ENCODE results near the gene GLTP. TPM values are rescaled to one million over a fixed set of nuclear protein-coding genes. Genes with fewer than 3 reads are reported as not detected.

Gene GLTP
- total RNA-seq, 4 donors from 2014 or later = 207 to 654 (median 526) TPM

GRCh38 chr12:109831365-109831764, 49.0 kb downstream of the GLTP start:
- Histone ChIP-seq H3K9me3 (no peaks in the 10 kb centered on the region), H3K4me3 (no peak overlapping the region), H3K4me1 (peaks cover 36% of the 10 kb centered on the region), H3K27me3 (no peaks in the 10 kb centered on the region), H3K36me3 (no peaks in the 10 kb centered on the region), H3K27ac (no peak overlapping the region)
- DNase-seq (ENCODE audit: low spot score in 2 of 2) = no peak
- TF ChIP-seq POLR2A (IDR thresholded peaks at IDR 0.05) = no peak
- no peak for TF ChIP-seq POLR2AphosphoS5 (IDR thresholded peaks at IDR 0.05)
- no peak for TF ChIP-seq CTCF (IDR thresholded peaks at IDR 0.05)
- no peak for TF ChIP-seq EP300 (IDR thresholded peaks at IDR 0.05)
- WGBS = 58% methylated on average over 6 of the region's 6 CpGs

DNA sequence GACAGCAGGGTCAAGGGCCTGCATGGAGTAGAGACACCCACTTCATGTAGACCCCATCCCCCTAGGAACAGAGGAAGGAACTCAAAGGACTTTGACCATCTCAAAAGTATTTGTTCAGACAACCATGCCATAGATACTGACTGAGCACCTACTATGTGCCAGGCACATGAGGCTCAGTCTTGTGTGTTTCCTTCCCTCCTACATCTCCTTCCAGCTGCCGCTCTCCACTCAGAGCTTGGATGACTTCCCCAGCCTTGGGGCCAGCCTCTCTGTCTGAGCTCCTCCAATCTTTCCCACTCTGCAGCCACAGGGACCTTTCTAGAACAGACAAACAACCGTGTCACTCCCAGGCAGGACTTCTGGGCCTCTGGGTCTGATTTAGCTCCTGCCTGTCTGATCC, 49.6 kb downstream of the GLTP start:
- no peaks in the 10 kb centered on the region for H3K36me3 ChIP-seq
- H3K4me3 ChIP-seq = no peak overlapping the region
- WGBS = 35% methylated on average over 2 of the region's 2 CpGs
- DNase-seq (ENCODE audit: low spot score in 2 of 2) = no peak
- TF ChIP-seq POLR2A (IDR thresholded peaks at IDR 0.05) (no peak), EP300 (IDR thresholded peaks at IDR 0.05) (no peak), CTCF (IDR thresholded peaks at IDR 0.05) (no peak), POLR2AphosphoS5 (IDR thresholded peaks at IDR 0.05) (no peak)
- no peaks in the 10 kb centered on the region for H3K9me3 ChIP-seq
- H3K27me3 ChIP-seq = no peaks in the 10 kb centered on the region
- H3K4me1 ChIP-seq = peaks cover 36% of the 10 kb centered on the region
- H3K27ac ChIP-seq = no peak overlapping the region

DNA sequence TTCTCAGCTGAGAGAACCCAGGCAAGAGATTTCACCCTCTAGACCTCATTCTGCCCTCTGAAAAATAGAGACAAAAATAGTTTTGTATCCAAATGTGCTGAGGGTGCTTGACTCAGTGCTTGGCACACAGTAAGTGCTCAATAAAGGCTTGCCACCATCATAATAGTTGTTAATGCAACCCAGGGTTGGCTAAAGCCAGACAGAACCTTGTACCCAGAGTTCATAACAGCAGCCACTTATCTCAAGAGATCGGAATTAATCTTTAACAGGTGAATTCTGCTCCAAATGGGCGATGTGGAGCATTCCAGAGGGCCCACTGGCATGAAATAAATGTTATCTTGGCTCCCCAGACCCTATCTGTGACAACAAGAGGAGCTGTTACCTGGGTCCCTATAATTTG, 50.1 kb downstream of the GLTP start:
- no peaks in the 10 kb centered on the region for H3K9me3 ChIP-seq

DNA sequence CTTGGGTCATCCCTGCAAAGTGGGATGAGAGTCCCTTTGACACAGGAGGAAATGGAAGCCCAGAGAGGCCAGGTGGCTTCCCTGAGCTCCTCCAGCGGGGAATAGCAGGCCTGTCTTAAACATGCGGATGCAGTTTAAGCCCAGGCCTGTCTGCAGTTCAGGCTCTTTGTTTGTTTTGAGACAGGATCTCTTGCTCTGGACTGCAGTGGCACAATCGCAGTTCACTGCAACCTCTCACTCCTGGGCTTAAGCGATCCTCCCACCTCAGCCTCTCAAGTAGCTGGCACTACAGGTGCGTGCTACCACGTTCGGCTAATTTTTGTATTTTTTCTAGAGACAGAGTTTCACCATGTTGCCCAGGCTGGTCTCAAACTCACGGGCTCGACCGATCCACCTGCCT, 50.7 kb downstream of the GLTP start:
- TF ChIP-seq EP300 (IDR thresholded peaks at IDR 0.05) = no peak
- no peak overlapping the region for H3K4me3 ChIP-seq
- H3K9me3 ChIP-seq = no peaks in the 10 kb centered on the region
- 84% methylated on average over 9 of the region's 10 CpGs for WGBS
- H3K36me3 ChIP-seq = no peaks in the 10 kb centered on the region
- H3K27me3 ChIP-seq = no peaks in the 10 kb centered on the region
- DNase-seq (ENCODE audit: low spot score in 2 of 2) = no peak
- no peak overlapping the region for H3K27ac ChIP-seq
- H3K4me1 ChIP-seq = peaks cover 36% of the 10 kb centered on the region

More for the DNA sequence above, 50.1 kb downstream of the GLTP start:
- TF ChIP-seq CTCF (IDR thresholded peaks at IDR 0.05) = no peak
- no peak for TF ChIP-seq POLR2A (IDR thresholded peaks at IDR 0.05)
- no peak for TF ChIP-seq POLR2AphosphoS5 (IDR thresholded peaks at IDR 0.05)
- TF ChIP-seq EP300 (IDR thresholded peaks at IDR 0.05) = no peak
- WGBS = 77% methylated on average over 2 of the region's 2 CpGs
- Histone ChIP-seq H3K27me3 (no peaks in the 10 kb centered on the region), H3K4me3 (no peak overlapping the region), H3K27ac (no peak overlapping the region), H3K4me1 (peaks cover 36% of the 10 kb centered on the region), H3K36me3 (no peaks in the 10 kb centered on the region)
- DNase-seq (ENCODE audit: low spot score in 2 of 2) = no peak

DNA sequence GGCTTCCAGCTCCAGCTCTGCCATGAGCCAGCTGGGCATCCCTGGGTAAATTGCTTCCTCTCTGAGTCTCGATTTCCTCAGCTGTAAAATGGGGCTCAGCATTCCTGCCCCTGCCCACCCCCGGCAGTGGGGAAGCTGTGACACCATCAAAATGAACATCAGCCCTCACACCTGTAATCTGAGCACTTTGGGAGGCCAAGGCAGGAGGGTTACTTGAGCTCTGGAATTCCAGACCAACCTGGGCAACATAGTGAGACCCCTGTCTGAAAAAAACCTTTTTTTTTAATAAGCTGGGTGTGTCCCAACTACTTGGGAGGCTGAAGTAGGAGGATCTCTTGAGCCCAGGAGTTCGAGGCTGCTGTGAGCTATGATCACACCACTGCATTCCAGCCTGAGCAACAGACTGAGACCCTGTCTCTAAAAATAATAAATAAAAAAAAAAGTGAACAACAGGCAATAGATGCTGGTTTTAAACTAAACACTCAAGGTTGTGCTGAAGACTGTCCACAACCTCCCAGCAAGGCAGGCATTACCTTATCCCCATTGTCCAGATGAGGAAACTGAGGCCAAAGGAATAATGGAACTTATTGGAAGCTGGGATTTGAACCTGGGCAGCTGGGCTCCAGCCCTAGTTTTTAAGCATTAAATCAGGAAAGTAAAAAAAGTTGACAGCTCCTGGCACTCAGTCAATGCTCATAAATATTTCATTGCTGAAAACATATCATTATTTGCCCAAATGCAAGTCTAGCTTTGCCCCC, 51.4 kb downstream of the GLTP start:
- Histone ChIP-seq H3K27ac (no peak overlapping the region), H3K36me3 (no peaks in the 10 kb centered on the region), H3K4me1 (peaks cover 36% of the 10 kb centered on the region), H3K27me3 (no peaks in the 10 kb centered on the region), H3K9me3 (no peaks in the 10 kb centered on the region), H3K4me3 (no peak overlapping the region)
- no peak for DNase-seq (ENCODE audit: low spot score in 2 of 2)
- TF ChIP-seq CTCF (IDR thresholded peaks at IDR 0.05) (no peak), EP300 (IDR thresholded peaks at IDR 0.05) (no peak), POLR2AphosphoS5 (IDR thresholded peaks at IDR 0.05) (no peak), POLR2A (IDR thresholded peaks at IDR 0.05) (no peak)
- 80% methylated on average over 3 of the region's 3 CpGs for WGBS

Data from suprapubic skin (tissue), 4 donors.